DOHH2 (cell line): Measurements from ENCODE around the gene JAK1.

Experiments
- H3F3A ChIP-seq: fragments of 200-600 bp; sonication (generic), shearing (Covaris generic); 2 replicates; pipeline ENCODE4 v1.6.0; 2016; ENCODE audit warnings: antibody characterized with exemption, mild to moderate bottlenecking; ENCODE audit not compliant: control insufficient read depth, insufficient read depth
- H3K27ac ChIP-seq: fragments of 200-600 bp; sonication (generic); 2 replicates; pipeline ENCODE4 v1.5.1; 2014; ENCODE audit warnings: low read depth, mild to moderate bottlenecking, low read length, moderate library complexity
- H3K27me3 ChIP-seq: fragments of 200-600 bp; sonication (generic); 2 replicates; pipeline ENCODE4 v1.6.1; 2014; ENCODE audit warnings: mild to moderate bottlenecking, low read length, mixed read lengths; ENCODE audit not compliant: control insufficient read depth
- H3K36me3 ChIP-seq: fragments of 200-600 bp; sonication (generic); 2 replicates; pipeline ENCODE4 v1.6.1; 2014; ENCODE audit warnings: mild to moderate bottlenecking, low read length, moderate library complexity, mixed read lengths; ENCODE audit not compliant: control insufficient read depth
- H3K4me1 ChIP-seq: fragments of 200-600 bp; sonication (generic); 2 replicates; pipeline ENCODE4 v1.6.1; 2014; ENCODE audit warnings: mild to moderate bottlenecking, low read length, mixed read lengths; ENCODE audit not compliant: control insufficient read depth
- H3K4me2 ChIP-seq: fragments of 200-600 bp; sonication (generic); 2 replicates; pipeline ENCODE4 v1.6.0; 2014; ENCODE audit warnings: mild to moderate bottlenecking, low read length, moderate library complexity
- H3K4me3 ChIP-seq: fragments of 200-600 bp; sonication (generic); 2 replicates; pipeline ENCODE4 v1.5.1; 2014; ENCODE audit warnings: mild to moderate bottlenecking, low read length, mixed read lengths
- H3K79me2 ChIP-seq: fragments of 200-600 bp; sonication (generic); 2 replicates; pipeline ENCODE4 v1.6.1; 2014; ENCODE audit warnings: mild to moderate bottlenecking, low read length, mixed read lengths; ENCODE audit not compliant: control insufficient read depth
- H3K9me2 ChIP-seq: fragments of 200-600 bp; sonication (generic); replicated peaks from 2 replicates; pipeline ENCODE4 v1.6.1; 2014; ENCODE audit warnings: mild to moderate bottlenecking, low read length, mixed read lengths; ENCODE audit not compliant: control insufficient read depth
- H3K9me3 ChIP-seq: fragments of 200-600 bp; sonication (generic); 2 replicates; pipeline ENCODE4 v1.6.1; 2014; ENCODE audit warnings: antibody characterized with exemption, low read length, mixed read lengths; ENCODE audit not compliant: control insufficient read depth, insufficient read depth
- H4K20me1 ChIP-seq: fragments of 200-600 bp; sonication (generic); 2 replicates; pipeline ENCODE4 v1.6.0; 2014; ENCODE audit warnings: low read depth, mild to moderate bottlenecking, antibody characterized with exemption, low read length, moderate library complexity; ENCODE audit not compliant: control insufficient read depth, insufficient read depth
- EZH2phosphoT487 ChIP-seq: fragments of 200-600 bp; sonication (generic); IDR thresholded peaks from 2 replicates; pipeline ENCODE4 v1.6.1; 2017; ENCODE audit warnings: borderline replicate concordance, mild to moderate bottlenecking, antibody characterized with exemption, low read length, moderate library complexity, mixed read lengths
- TF ChIP-seq, protein P1 (sequence below): fragments of 200-600 bp; sonication (generic); IDR thresholded peaks from one replicate; pipeline ENCODE4 v1.5.1; 2014; ENCODE audit warnings: antibody characterized with exemption, mild to moderate bottlenecking, low read depth, low read length; ENCODE audit not compliant: poor library complexity, severe bottlenecking

Gene JAK1

DNA sequence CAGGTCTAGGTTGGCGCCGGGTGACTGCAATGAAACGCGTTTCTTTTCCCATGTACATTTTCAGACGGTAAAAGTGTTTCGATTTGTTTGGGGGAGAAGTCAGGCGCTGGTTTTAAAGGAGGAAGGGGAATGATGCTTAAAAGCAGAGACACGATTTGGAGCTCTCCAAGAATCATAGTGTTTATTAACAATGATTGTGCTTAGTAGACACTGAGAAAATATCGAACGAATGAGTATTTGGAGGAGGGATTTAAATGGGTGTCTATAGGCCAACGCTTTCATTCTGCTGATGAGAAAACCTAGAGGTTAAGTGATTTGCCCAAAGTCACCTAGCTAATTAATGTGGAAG lies 36.9 kb upstream of the JAK1 start:
- no peaks in the 10 kb centered on the region; the same call in 1 of the 2 replicates for H4K20me1 ChIP-seq
- TF ChIP-seq, protein P1, sequence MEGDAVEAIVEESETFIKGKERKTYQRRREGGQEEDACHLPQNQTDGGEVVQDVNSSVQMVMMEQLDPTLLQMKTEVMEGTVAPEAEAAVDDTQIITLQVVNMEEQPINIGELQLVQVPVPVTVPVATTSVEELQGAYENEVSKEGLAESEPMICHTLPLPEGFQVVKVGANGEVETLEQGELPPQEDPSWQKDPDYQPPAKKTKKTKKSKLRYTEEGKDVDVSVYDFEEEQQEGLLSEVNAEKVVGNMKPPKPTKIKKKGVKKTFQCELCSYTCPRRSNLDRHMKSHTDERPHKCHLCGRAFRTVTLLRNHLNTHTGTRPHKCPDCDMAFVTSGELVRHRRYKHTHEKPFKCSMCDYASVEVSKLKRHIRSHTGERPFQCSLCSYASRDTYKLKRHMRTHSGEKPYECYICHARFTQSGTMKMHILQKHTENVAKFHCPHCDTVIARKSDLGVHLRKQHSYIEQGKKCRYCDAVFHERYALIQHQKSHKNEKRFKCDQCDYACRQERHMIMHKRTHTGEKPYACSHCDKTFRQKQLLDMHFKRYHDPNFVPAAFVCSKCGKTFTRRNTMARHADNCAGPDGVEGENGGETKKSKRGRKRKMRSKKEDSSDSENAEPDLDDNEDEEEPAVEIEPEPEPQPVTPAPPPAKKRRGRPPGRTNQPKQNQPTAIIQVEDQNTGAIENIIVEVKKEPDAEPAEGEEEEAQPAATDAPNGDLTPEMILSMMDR, result no peak
- TF ChIP-seq EZH2phosphoT487, result peak; percentile 86
- H3K4me3 ChIP-seq, result peak overlapping the region; percentile 69
- no peaks in the 10 kb centered on the region for H3K36me3 ChIP-seq
- no peaks in the 10 kb centered on the region for H3K79me2 ChIP-seq
- H3K4me1 ChIP-seq, result peaks cover 28% of the 10 kb centered on the region
- no peaks in the 10 kb centered on the region for H3K9me3 ChIP-seq
- no peaks in the 10 kb centered on the region for H3K9me2 ChIP-seq
- H3K27ac ChIP-seq, result no peak overlapping the region
- H3K27me3 ChIP-seq, result peaks cover 54% of the 10 kb centered on the region
- peak overlapping the region; percentile 85 for H3K4me2 ChIP-seq
- no peaks in the 10 kb centered on the region for H3F3A ChIP-seq

DNA sequence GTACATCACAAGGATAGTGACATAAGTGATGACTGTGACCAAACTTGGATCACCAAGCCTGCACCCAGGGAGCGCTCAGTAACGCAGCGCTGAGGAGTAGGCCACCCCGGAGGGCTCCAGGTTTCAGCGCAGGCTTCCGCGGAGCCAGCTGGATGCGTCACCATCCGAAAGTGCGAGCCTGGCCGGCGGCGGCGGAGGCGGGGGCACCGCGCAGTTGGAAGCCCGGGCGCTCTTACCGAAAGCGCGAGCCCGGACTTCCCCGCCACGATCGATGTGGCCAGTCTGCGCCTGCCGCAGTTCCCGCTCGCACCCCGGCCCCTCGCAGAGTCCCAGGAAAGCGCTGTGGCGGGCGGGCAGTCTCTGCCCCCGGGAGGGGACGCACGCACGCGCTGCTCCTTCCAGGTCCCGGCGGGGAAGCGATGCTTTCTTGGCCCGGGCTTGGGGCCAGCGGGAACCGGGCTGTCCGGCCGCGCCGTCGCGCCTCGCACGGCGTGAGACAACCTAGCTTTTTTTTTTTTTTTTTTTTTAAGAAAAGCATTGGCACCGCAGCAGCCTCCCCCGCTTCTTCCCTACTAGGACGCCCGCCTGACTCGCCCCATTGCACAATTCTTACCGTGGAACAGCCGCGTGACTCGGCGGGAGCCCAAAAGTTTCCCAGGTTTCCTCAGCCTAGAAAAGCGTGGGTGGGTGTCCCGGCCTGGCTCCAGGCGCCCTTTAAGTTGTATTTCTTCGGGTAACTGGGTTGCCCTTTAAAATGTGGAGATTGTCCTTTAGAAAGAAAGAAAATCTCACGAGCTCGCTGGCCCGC lies 36.4 kb upstream of the JAK1 start:
- peaks cover 54% of the 10 kb centered on the region for H3K27me3 ChIP-seq
- TF ChIP-seq, protein P1, result no peak
- peak; percentile 38; the same call in 1 of the 2 replicates for TF ChIP-seq EZH2phosphoT487
- no peaks in the 10 kb centered on the region for H3K9me2 ChIP-seq
- no peaks in the 10 kb centered on the region for H3K9me3 ChIP-seq
- peak overlapping the region; percentile 69 for H3K4me3 ChIP-seq
- H3K27ac ChIP-seq, result no peak overlapping the region
- no peaks in the 10 kb centered on the region for H3F3A ChIP-seq
- no peaks in the 10 kb centered on the region for H3K79me2 ChIP-seq
- no peaks in the 10 kb centered on the region for H3K36me3 ChIP-seq
- H3K4me1 ChIP-seq, result peaks cover 28% of the 10 kb centered on the region
- peak overlapping the region; percentile 85 for H3K4me2 ChIP-seq
- no peaks in the 10 kb centered on the region; the same call in 1 of the 2 replicates for H4K20me1 ChIP-seq

- TF ChIP-seq, protein P1, result no peak
- TF ChIP-seq EZH2phosphoT487, result no peak
- Histone ChIP-seq H3K9me3 (no peaks in the 10 kb centered on the region), H3K79me2 (no peaks in the 10 kb centered on the region), H3K27me3 (peaks cover 54% of the 10 kb centered on the region), H3K36me3 (no peaks in the 10 kb centered on the region), H4K20me1 (no peaks in the 10 kb centered on the region; the same call in 1 of the 2 replicates), H3K4me2 (peak overlapping the region; percentile 85), H3K4me3 (peak overlapping the region; percentile 69), H3K9me2 (no peaks in the 10 kb centered on the region), H3K4me1 (peaks cover 28% of the 10 kb centered on the region), H3K27ac (no peak overlapping the region), H3F3A (no peaks in the 10 kb centered on the region)
Observed at GRCh38 chr1:65002156-65002507, 35.8 kb upstream of the JAK1 start.
